Trophoblast cell (in vitro differentiated cells and primary cell): ENCODE measurements around the gene ERG28.

Experiments used
- DNase-seq, 2 donors: peaks; one replicate each; pipeline ENCODE4 v3.0.0-alpha.2; 2016
- H2AFZ ChIP-seq: 2 replicates; pipeline ENCODE4 v1.6.1; 2013; ENCODE audit warnings: low read length, moderate library complexity, mild to moderate bottlenecking; ENCODE audit not compliant: insufficient read depth, poor library complexity
- H2AK5ac ChIP-seq: 2 replicates; pipeline ENCODE4 v1.6.1; 2013; ENCODE audit warnings: mild to moderate bottlenecking, low read length
- H2BK120ac ChIP-seq: 2 replicates; pipeline ENCODE4 v1.6.1; 2013; ENCODE audit warnings: low read length, mild to moderate bottlenecking, moderate library complexity; ENCODE audit not compliant: insufficient read depth, poor library complexity
- H2BK12ac ChIP-seq: 2 replicates; pipeline ENCODE4 v1.6.1; 2013; ENCODE audit warnings: mild to moderate bottlenecking, low read length, moderate library complexity
- H2BK5ac ChIP-seq: 2 replicates; pipeline ENCODE4 v1.6.1; 2013; ENCODE audit warnings: low read length, low read depth, moderate library complexity, mild to moderate bottlenecking; ENCODE audit not compliant: poor library complexity
- H3K14ac ChIP-seq: 2 replicates; pipeline ENCODE4 v1.6.1; 2013; ENCODE audit warnings: mild to moderate bottlenecking, low read length
- H3K18ac ChIP-seq: 2 replicates; pipeline ENCODE4 v1.6.1; 2013; ENCODE audit warnings: mild to moderate bottlenecking, low read length
- H3K23ac ChIP-seq: 2 replicates; pipeline ENCODE4 v1.6.1; 2013; ENCODE audit warnings: low read length
- H3K27ac ChIP-seq: 2 replicates; pipeline ENCODE4 v1.5.1; 2013; ENCODE audit warnings: low read depth, mild to moderate bottlenecking, inconsistent platforms, low read length, moderate library complexity
- H3K27me3 ChIP-seq: 2 replicates; pipeline ENCODE4 v1.6.1; 2013; ENCODE audit warnings: inconsistent platforms, mild to moderate bottlenecking, low read length, moderate library complexity; ENCODE audit not compliant: insufficient read depth
- H3K36me3 ChIP-seq, 2 experiments: 1 replicate in 1 of 2; 2 replicates in 1 of 2; pipeline ENCODE4 v1.6.1; 2013; ENCODE audit warnings: low read length in 2 of 2, mild to moderate bottlenecking in 2 of 2, moderate library complexity in 1 of 2; ENCODE audit not compliant: insufficient read depth in 2 of 2, control insufficient read depth in 1 of 2
- H3K4ac ChIP-seq: 2 replicates; pipeline ENCODE4 v1.6.1; 2013; ENCODE audit warnings: low read depth, mild to moderate bottlenecking, low read length, moderate library complexity
- H3K4me1 ChIP-seq, 2 experiments: 1 replicate in 1 of 2; 2 replicates in 1 of 2; pipeline ENCODE4 v1.6.1; 2013; ENCODE audit warnings: low read length in 2 of 2, mild to moderate bottlenecking in 2 of 2, moderate library complexity in 1 of 2; ENCODE audit not compliant: insufficient read depth in 2 of 2, control insufficient read depth in 1 of 2
- H3K4me2 ChIP-seq: 2 replicates; pipeline ENCODE4 v1.6.1; 2013; ENCODE audit warnings: inconsistent platforms, mild to moderate bottlenecking, low read length, moderate library complexity
- H3K4me3 ChIP-seq: 2 replicates; pipeline ENCODE4 v1.5.1; 2013; ENCODE audit warnings: mild to moderate bottlenecking, low read depth, low read length, inconsistent platforms
- H3K79me1 ChIP-seq: one replicate; pipeline ENCODE4 v1.6.1; 2013; ENCODE audit warnings: low read length
- H3K79me2 ChIP-seq: 2 replicates; pipeline ENCODE4 v1.6.1; 2013; ENCODE audit warnings: low read length, mild to moderate bottlenecking; ENCODE audit not compliant: control insufficient read depth, insufficient read depth, poor library complexity
- H3K9ac ChIP-seq: 2 replicates; pipeline ENCODE4 v1.6.1; 2013; ENCODE audit warnings: mild to moderate bottlenecking, low read length
- H3K9me3 ChIP-seq: 2 replicates; pipeline ENCODE4 v1.6.1; 2013; ENCODE audit warnings: low read depth, mild to moderate bottlenecking, control low read depth, inconsistent platforms, low read length; ENCODE audit not compliant: insufficient read depth
- H4K12ac ChIP-seq: 2 replicates; pipeline ENCODE4 v1.6.1; 2013; ENCODE audit warnings: low read depth, mild to moderate bottlenecking, low read length, moderate library complexity
- H4K8ac ChIP-seq: 2 replicates; pipeline ENCODE4 v1.6.1; 2013; ENCODE audit warnings: low read depth, mild to moderate bottlenecking, low read length, moderate library complexity
- H4K91ac ChIP-seq: one replicate; pipeline ENCODE4 v1.6.1; 2013; ENCODE audit warnings: low read depth, mild to moderate bottlenecking, low read length, moderate library complexity
- WGBS: extraction: QIAGEN DNeasy Blood & Tissue Kit; methylation state at CpG from one replicate; pipeline ENCODE4 v1.1.7; 2013; ENCODE audit warnings: missing lambda C conversion rate; ENCODE audit not compliant: insufficient read length, insufficient coverage; ENCODE audit errors: extremely low coverage; 5-methylcytosine and 5-hydroxymethylcytosine counted together

The ERG28 gene

DNA sequence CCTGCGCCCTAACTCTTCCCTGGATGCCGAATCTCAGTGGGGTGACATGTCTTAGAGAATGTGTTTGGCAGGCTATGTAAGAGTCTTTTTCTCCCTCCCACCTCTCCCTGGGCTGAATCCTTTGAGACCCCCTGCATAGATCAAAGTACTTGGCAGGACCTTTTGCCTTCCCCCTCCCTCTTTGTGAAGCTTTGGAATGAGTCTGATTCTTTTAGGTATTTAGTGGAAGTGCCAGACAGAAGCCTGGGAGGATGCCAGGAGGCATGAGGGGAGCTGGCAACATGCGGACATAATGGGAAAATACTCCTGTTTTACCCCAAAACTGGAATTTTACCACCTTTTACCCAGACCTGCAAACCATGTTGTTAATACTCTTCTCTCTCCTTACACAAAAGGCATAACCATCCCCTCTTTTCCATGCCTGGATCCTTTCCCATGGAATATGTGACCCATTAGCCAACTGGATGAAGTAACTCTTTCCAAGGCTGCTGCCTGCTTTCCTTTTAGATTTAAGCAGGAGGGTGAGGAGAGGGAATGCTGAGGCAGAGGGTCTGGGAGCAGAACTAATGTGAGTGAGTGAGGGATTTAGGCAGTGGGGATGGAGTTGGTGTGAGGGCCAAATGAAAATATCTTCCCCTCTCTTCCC is 42.1 kb upstream of the ERG28 start:
- Histone ChIP-seq H3K27me3 (no peaks in the 10 kb centered on the region), H3K79me1 (no peaks in the 10 kb centered on the region), H2BK5ac (no peak overlapping the region), H2BK12ac (no peak overlapping the region), H3K18ac (no peak overlapping the region), H4K8ac (no peak overlapping the region), H3K23ac (no peak overlapping the region), H3K27ac (no peak overlapping the region), H2AK5ac (no peak overlapping the region), H4K12ac (no peak overlapping the region), H3K4me1 (no peaks in the 10 kb centered on the region), H4K91ac (no peak overlapping the region), H3K4me3 (no peak overlapping the region), H3K14ac (no peak overlapping the region), H2AFZ (no peak overlapping the region), H3K36me3 (peaks cover 13% of the 10 kb centered on the region in 2 experiments), H3K9ac (no peak overlapping the region), H3K79me2 (no peaks in the 10 kb centered on the region), H3K4ac (no peak overlapping the region), H3K4me2 (no peak overlapping the region), H2BK120ac (no peak overlapping the region), H3K9me3 (no peaks in the 10 kb centered on the region)
- WGBS, result no CpG with 5 or more reads among the region's 3 CpGs
- DNase-seq, result no peak

DNA sequence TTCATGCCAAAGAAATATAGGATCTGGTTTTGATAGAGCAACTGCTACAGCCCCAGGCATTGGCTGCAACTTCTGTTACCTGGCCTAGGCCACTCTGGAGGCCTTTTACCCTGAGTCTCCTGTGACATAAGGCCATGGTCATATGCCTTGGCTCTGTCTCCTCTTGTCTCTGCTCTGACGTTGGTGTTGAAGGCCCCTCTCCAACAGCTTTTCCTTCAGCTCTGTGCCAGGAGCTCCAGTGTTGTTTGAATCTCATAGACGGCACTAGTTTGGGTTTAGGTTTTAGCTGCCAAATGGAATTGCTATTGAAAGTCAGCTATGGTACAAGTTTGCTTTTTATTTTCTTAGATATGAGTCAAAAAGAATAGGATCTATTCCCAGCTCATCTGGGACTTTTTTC is 41.4 kb upstream of the ERG28 start:
- Histone ChIP-seq H2BK12ac (no peak overlapping the region), H3K18ac (no peak overlapping the region), H4K8ac (no peak overlapping the region), H2AK5ac (no peak overlapping the region), H2BK120ac (no peak overlapping the region), H2BK5ac (no peak overlapping the region), H3K79me1 (no peaks in the 10 kb centered on the region), H3K36me3 (peaks cover 13% of the 10 kb centered on the region in 2 experiments), H3K23ac (no peak overlapping the region), H3K4me3 (no peak overlapping the region), H3K14ac (no peak overlapping the region), H3K4ac (no peak overlapping the region), H3K9me3 (no peaks in the 10 kb centered on the region), H3K27me3 (no peaks in the 10 kb centered on the region), H4K12ac (no peak overlapping the region), H4K91ac (no peak overlapping the region), H3K4me1 (no peaks in the 10 kb centered on the region), H3K79me2 (no peaks in the 10 kb centered on the region), H3K9ac (no peak overlapping the region), H3K27ac (no peak overlapping the region), H3K4me2 (no peak overlapping the region), H2AFZ (no peak overlapping the region)
- no CpG with 5 or more reads among the region's 2 CpGs for WGBS
- DNase-seq, result no peak

DNA sequence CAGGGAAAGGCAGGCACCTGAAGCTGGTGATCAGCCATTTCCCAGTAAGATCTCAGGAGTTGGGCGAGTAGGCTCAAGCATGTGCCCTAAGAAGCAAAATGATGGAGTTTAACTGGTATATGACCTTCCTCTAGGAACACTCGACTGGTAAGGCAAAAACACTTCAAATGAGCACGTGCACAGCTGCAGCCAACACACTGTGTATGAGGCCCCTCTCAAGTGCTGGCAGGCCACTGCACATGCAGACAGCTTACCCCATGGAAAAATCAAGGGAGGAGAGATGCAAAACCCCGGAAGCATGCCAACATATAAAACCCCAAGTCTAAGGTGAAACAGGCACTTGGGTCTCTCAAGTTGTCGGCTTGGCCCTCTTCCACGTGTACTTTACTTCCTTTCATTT is 39.6 kb upstream of the ERG28 start:
- Histone ChIP-seq H3K79me2 (no peaks in the 10 kb centered on the region), H2BK12ac (no peak overlapping the region), H2BK5ac (no peak overlapping the region), H2AFZ (no peak overlapping the region), H2AK5ac (no peak overlapping the region), H4K12ac (no peak overlapping the region), H3K4me3 (no peak overlapping the region), H3K9me3 (no peaks in the 10 kb centered on the region), H3K4ac (no peak overlapping the region), H3K23ac (no peak overlapping the region), H3K18ac (no peak overlapping the region), H3K79me1 (no peaks in the 10 kb centered on the region), H3K9ac (no peak overlapping the region), H4K8ac (no peak overlapping the region), H2BK120ac (no peak overlapping the region), H3K27ac (no peak overlapping the region), H3K14ac (no peak overlapping the region), H3K36me3 (peaks cover 13 to 15% of the 10 kb centered on the region in 2 experiments), H3K4me1 (no peaks in the 10 kb centered on the region), H3K4me2 (no peak overlapping the region), H3K27me3 (no peaks in the 10 kb centered on the region), H4K91ac (no peak overlapping the region)
- no peak for DNase-seq
- no CpG with 5 or more reads among the region's 6 CpGs for WGBS

DNA sequence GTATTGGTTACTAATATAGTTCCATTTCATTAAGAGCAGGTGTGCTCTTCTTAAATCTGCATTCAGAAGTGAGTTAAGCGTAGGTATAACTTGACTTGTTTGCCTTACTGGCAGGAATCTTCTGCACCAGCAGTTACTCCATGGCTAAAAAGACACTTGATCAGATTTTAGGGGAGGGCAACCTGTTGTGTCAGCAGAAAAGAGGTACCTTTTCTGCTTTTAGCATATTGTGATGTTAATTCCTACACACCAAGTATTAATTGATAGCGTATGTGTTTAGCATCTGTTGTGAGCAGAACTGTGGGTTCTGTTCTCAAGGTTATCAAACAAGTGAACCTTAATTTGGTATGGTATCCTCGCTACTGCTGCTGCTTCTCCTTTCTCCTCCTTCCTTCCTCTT is 38.7 kb upstream of the ERG28 start:
- Histone ChIP-seq H3K4me1 (no peaks in the 10 kb centered on the region), H2AK5ac (no peak overlapping the region), H4K91ac (no peak overlapping the region), H3K23ac (no peak overlapping the region), H3K36me3 (peaks cover 17% of the 10 kb centered on the region in 2 experiments), H3K4me3 (no peak overlapping the region), H3K79me1 (no peaks in the 10 kb centered on the region), H2AFZ (no peak overlapping the region), H3K27me3 (no peaks in the 10 kb centered on the region), H3K4me2 (no peak overlapping the region), H4K12ac (no peak overlapping the region), H3K18ac (no peak overlapping the region), H3K9ac (no peak overlapping the region), H3K4ac (no peak overlapping the region), H2BK12ac (no peak overlapping the region), H3K9me3 (peaks cover 1% of the 10 kb centered on the region), H2BK5ac (no peak overlapping the region), H3K14ac (no peak overlapping the region), H3K79me2 (no peaks in the 10 kb centered on the region), H3K27ac (no peak overlapping the region), H2BK120ac (no peak overlapping the region), H4K8ac (no peak overlapping the region)
- no peak for DNase-seq
- WGBS, result no CpG with 5 or more reads among the region's 3 CpGs
